Measurements from ENCODE around the gene HEPACAM2. TPM values are rescaled to one million over a fixed set of nuclear protein-coding genes. Genes with fewer than 3 reads are reported as not detected.

The HEPACAM2 gene
- polyA plus RNA-seq, 1 of the 3 experiments (the other 2 are of a cell fraction), result not detected

- Histone ChIP-seq H3K36me3 (replicated peaks in 1 of 2; ENCODE audit: control insufficient read depth in 1 of 2, insufficient read depth in 2 of 2, low read length in 1 of 2) (no peaks in the 10 kb centered on the region), H3K9ac (no peak overlapping the region), H3K4me3 (ENCODE audit: low read depth in 2 of 2, low read length in 1 of 2) (no peak overlapping the region), H3K4me2 (no peak overlapping the region), H4K20me1 (ENCODE audit: insufficient read depth) (no peaks in the 10 kb centered on the region), H3K27ac (ENCODE audit: low read depth in 2 of 2, low read length in 1 of 2) (no peak overlapping the region), H2AFZ (ENCODE audit: low read depth) (no peak overlapping the region), H3K79me2 (ENCODE audit: insufficient read depth) (no peaks in the 10 kb centered on the region), H3K27me3 (ENCODE audit: insufficient read depth) (peaks cover 16% of the 10 kb centered on the region; the same call in 1 of the 2 replicates), H3K4me1 (ENCODE audit: control insufficient read depth in 1 of 2, insufficient read depth in 2 of 2, low read depth in 1 of 2, low read length in 1 of 2) (no peaks in the 10 kb centered on the region), H3K9me3 (no peaks in the 10 kb centered on the region), H3K9me2 (no peaks in the 10 kb centered on the region), H3F3A (replicated peaks; ENCODE audit: insufficient read depth) (no peaks in the 10 kb centered on the region)
- DNase-seq, result no peak
- POLR2A ChIA-PET, result no interaction called here
- 24% methylated on average over 5 of the region's 5 CpGs for WGBS (ENCODE audit: low lambda C conversion rate)
- CTCF ChIA-PET, result interaction anchor here (1.0 to 2.8 kb wide), 2 partner anchors 17 to 35 kb away, joined by 3 to 10 read pairs; no protein-coding TSS in a partner anchor
- TF ChIP-seq RCOR1 (IDR thresholded peaks at IDR 0.05; ENCODE audit: low read length) (no peak), MEF2A (IDR thresholded peaks at IDR 0.05; ENCODE audit: borderline replicate concordance, low read depth) (no peak), POLR2AphosphoS5 (IDR thresholded peaks at IDR 0.05; ENCODE audit: low read depth, low read length) (no peak), SMC3 (IDR thresholded peaks at IDR 0.05; ENCODE audit: low read depth, low read length) (no peak), RFX5 (IDR thresholded peaks at IDR 0.05; ENCODE audit: low read length) (no peak), SIN3A (IDR thresholded peaks at IDR 0.05; ENCODE audit: borderline replicate concordance, low read depth, low read length) (no peak), FOSL2 (IDR thresholded peaks at IDR 0.05; ENCODE audit: borderline replicate concordance, low read depth) (no peak), RXRA (IDR thresholded peaks at IDR 0.05; ENCODE audit: borderline replicate concordance, low read depth) (no peak), CHD2 (IDR thresholded peaks at IDR 0.05; ENCODE audit: low read length, partially characterized antibody) (no peak), MXI1 (IDR thresholded peaks at IDR 0.05; ENCODE audit: low read depth, low read length) (no peak), RAD21 (IDR thresholded peaks at IDR 0.05; ENCODE audit: low read length) (no peak), TEAD4 (IDR thresholded peaks at IDR 0.05; ENCODE audit: borderline replicate concordance, insufficient read depth) (no peak), JUND (IDR thresholded peaks at IDR 0.05) (no peak), TAF1 (IDR thresholded peaks at IDR 0.05; ENCODE audit: borderline replicate concordance, low read depth, low read length) (no peak), NRF1 (IDR thresholded peaks at IDR 0.05; ENCODE audit: low read depth, low read length) (no peak), ZBTB33 (IDR thresholded peaks at IDR 0.05; ENCODE audit: borderline replicate concordance, low read depth) (no peak), USF2 (IDR thresholded peaks at IDR 0.05; ENCODE audit: borderline replicate concordance, low read depth, low read length) (no peak), REST (IDR thresholded peaks at IDR 0.05; ENCODE audit: low read depth, low read length) (no peak), GABPA (IDR thresholded peaks at IDR 0.05; ENCODE audit: low read depth) (no peak)
Measured at GRCh38 chr7:93211228-93211818, 14.9 kb downstream of the HEPACAM2 start.

All from SK-N-SH (cell line).